GM19099 (cell line): ENCODE results near the gene CCDC54.

Experiments used
- POLR2A ChIP-seq: IDR thresholded peaks from 3 replicates; pipeline ENCODE4 v1.6.1; 2011; ENCODE audit warnings: low read depth; ENCODE audit not compliant: insufficient read length; ENCODE audit errors: extremely low read depth

The CCDC54 gene

DNA sequence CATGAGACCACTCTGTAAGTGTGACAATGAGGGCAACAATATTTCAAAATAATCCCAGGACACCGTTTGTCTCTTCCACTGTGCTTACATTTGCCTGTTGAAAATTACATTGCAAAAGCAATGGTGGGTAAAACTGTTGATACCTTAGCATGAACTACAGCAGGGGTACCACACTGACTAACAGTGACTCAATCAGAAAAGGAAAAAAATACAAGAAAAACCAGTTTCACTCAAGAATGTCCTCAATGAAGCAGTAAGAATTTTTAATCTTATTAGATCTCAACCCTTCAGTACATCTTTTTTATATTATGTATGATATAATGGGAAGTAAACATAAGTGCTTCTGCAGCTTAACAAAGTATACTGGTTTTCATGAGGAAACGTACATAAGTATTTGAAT, 1.6 kb upstream of the CCDC54 start:
- no peak for TF ChIP-seq POLR2A

DNA sequence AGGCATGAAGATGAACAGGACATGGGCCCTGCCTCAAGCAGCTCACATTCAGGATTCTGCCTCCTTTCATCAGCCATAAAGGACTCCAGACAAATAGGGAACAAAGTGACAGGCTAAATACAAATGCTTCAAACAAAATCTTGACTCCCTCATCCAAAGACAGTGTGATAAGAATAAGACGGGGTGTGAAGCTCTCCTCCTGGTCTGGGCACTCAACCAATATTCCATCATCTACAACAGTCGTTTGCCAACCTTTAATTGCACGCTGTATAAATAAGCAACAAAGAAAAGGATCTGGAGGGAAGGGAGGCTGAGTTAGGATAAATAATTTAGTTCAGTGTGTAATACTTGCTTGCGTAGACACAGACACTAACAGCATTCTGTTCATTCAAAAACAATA, 5.4 kb downstream of the CCDC54 start:
- no peak for TF ChIP-seq POLR2A

DNA sequence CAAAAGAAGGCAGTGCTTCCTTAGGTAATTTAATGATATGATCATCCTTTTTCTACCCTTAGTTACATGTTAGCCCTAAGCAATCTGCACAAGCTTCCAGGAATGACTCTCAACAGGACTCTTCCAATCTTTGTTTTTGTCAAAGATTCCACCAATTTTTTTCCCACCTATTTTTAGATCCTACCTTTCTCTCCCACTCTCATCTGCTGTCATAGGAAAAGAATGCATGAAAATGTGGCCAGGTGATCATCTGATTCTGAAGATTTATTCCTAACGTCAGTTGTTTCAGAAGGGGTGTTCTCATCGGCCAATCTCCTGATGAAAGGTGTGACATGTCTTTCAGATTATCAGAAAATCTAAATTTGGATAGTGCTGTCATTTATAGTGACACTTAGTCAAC, 7.2 kb downstream of the CCDC54 start:
- no peak for TF ChIP-seq POLR2A

DNA sequence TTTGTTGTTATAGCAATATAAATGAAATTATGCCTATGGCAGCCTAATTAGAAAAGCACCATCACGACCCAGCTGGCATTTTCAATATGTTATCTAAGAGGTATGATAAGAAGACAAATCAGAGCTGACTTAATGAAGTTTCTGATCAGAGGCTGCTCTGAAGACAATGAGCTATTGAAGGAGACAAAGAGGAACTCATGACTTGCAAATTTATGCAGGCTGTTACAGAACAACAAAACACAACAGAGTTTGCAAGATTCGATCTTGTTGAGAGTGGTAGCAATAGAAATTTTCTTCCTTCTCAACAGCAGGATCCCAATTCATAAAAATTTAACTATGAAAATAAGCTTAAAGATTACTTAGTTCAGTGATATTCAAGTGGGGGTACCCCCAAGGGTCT, 7.7 kb downstream of the CCDC54 start:
- TF ChIP-seq POLR2A, result no peak

DNA sequence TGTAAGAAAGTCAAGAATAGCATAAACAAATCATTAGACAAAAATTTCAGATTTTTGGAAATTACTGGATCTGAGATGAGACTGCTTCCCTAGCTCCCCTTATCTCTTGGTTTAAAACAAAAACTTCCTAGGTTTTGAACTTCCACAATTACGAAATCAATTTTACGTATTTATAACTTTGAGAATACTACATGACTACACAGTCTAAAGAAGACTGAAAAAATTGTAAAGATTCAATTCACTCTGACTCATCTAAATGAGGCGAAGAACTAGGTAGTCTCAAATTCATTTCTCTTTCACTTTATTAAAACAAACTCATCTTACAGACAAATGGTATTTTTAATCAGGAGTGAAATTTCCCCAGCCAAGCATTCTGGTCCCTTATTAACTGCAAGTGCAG, 10.3 kb downstream of the CCDC54 start:
- no peak for TF ChIP-seq POLR2A

DNA sequence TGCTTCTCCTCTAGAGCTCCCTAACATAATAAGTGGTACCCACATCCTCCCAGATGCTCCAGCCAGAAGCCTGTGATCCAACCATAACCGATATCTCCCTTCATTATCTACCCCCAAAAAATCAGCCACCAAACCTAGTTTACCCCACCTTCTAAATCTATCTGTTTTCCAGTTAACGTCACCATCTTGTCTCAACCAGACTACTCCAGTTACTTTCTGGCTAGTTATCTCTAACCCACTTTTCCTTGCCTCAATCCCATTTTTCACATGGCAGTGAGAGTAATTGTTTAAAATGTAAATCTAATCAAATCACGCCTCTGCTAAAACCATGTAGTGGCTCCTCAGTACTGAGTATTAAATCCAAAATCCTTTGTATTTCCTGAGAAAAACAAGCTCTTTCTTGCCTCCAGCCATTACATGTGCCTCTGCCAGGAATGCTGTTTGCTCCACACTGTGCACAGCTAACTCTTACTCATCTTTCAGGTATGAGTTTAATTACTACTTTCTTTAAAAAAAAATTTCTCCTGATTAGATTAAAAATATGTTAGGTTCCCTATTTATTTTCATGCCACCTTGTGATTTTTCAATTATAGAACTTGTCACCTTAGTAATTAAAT, 15.4 kb downstream of the CCDC54 start:
- TF ChIP-seq POLR2A, result no peak

DNA sequence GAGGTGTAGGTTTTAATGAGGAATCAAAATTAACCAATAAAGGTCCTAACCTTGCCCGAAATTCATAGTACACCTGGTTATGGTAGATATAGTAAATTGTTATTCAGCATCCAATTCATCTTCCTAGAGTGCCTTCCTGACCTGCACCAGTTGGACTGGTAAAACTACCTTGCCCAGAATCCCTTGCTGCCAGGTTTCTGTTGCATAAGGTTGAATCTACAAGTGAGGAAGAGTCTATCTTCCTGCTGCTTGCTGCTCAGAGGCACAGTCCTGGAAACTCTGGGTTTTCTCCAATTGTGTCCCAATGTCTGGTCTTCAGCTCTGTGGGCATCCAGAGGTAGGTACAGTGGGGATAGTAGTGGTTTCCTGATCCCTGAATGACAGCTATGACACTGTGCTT, 17.3 kb downstream of the CCDC54 start:
- TF ChIP-seq POLR2A, result no peak

DNA sequence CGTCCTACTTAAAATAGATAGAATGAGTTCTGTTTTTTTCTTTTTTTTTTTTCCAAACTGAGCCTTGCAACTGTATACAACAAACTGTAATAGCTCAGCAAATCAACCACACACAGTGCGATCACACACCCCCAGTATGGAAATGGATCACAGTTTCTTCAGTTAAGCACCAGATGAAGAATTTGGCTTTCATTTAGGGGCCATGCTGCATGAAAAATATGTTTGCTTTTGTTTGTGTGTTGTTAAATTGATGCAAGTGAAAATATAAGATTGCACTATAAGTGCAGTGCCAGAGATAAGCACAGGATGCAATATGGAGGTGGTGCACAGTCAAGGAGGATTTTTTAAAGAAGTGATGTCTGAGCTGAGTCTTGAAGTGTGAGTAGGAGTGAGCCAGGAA, 17.8 kb downstream of the CCDC54 start:
- no peak for TF ChIP-seq POLR2A

DNA sequence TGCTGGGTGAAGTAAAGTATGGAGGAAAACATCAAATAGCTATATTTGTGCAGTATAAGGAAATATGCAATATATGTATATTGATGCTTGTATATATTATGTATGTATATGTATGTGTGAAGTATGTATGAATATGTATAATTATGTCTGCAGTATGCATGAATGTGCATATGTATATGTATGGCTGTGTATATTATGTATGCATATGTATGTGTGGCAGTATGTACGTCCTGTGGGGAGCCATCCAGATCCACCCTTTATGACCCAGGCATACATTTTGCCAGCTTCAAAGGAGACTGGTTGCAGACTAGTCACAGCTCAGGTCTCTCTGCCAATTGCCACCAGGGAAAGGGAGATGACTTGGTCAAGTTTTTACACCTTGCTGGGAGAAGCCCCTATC, 24.1 kb downstream of the CCDC54 start:
- no peak for TF ChIP-seq POLR2A

DNA sequence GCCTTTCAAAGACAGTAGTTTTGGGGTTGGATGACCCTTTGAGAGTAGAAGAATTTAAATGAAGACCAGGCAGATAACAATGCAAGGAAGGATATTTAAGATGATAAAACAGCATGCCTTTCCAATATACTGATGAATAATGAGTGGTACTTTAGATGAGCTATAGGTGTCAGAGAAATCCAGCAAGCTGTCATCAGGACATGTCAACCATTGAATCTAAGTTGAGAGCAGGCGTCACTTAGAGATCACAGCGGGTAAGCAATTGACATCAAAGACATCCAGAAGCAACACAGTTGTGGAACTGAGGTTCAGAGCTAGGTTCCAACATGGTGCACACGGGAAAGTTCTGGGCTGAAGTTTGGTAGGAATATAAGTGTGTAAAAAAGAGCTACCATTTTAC, 25.0 kb downstream of the CCDC54 start:
- no peak for TF ChIP-seq POLR2A

DNA sequence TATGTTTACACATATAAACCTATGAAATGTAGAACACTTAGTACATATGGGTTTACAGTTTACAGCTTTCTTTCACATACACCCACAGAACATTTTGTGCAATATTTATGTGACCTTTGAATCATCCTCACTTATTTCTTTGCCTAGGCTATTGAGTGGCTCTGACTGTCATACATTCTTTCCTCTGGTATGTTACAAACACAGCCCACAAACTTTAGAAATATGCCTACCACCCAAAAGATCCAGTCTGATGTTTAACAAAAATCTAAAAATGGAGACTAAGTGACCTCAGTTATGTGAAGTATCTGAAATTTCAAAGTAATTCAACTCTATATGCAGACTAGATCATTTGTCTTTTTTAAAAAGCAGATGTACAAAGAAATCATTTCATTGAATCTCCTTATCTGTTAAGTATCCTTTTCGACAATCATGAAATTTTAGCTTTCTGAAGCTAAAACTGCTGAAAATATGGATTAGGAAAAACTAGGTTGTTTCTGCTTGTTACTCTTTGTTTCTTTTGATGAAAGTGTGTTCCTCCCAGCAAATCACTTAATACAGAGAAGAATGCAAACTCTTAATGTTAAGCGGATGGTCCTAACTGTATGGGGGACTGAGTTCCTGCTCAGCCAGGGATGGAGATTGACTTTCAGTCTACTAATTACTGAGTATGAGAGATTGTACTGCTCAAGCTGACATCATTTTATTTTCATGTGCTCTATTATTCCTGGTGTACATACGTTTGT, 27.7 kb downstream of the CCDC54 start:
- TF ChIP-seq POLR2A, result no peak

DNA sequence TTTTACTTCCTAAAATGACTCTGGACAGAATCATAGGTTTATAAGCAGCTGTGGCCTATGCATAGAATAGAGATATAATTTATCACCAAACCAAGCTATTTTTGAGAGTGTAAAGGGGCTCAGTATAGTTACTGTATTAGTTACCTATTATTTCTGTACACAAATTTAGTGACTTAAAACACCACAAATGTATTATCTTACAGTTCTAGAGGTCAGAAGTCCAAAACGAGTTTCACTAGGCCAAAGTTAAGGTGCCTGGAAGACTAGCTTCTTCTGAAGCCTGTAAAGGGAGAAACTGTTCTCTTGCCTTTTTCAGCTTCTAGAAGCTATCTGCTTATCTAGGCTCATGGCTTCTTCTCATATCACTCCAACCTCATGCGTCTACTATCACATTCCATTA, 30.1 kb downstream of the CCDC54 start:
- no peak for TF ChIP-seq POLR2A

DNA sequence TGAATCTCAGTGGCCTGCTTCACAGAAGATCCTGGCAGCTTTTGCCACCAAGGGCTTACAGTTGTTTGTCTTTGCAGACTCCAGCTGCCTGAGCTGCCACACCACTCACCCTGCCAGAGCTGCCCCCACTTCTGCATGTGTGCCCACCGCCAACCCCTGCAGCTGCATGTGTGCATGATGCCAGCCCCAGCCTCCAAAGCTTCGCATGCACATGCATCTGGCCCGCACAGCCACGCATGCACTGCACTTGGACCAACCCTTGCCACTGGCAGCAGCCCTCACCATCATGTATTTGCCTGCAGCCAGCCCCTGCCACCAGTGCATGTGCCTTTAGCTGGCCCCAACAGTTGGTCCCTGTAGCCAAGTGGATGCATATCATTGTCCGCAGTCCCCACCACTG, 31.3 kb downstream of the CCDC54 start:
- no peak for TF ChIP-seq POLR2A

DNA sequence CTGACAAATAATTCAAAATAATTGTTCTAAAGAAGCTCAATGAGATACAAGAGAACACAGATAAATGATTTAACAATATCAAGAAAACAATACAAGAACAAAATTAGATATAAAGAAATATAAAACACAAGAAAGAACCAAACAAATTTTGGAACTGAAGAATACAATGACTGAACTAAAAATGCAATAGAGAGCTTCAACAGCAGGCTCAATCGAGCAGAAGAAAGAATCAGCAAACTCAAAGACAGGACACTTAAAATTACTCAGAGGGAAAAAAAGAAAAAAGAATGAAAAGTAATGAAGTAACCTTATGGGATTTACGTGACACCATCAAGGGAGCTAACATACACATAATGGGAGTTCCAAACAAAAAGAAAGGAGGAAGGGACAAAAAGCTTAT, 32.1 kb downstream of the CCDC54 start:
- TF ChIP-seq POLR2A, result no peak

DNA sequence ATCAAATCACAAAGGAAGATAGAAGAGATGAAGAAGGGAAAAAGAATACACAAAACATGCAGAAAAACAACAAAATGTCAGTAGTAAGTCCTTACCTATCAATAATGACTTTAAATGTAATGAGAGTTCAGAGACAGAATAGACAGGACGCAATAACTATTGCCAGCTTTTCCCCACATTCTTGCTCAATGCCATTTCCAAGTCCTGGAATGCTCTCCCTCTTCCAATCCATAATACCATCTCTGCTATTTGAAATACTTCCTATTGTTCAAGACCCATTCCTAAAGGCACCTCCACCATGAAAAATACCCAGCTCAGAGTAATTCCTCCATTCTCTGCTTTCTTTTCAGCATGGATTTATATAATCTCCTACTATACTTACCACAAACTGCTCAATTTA, 33.4 kb downstream of the CCDC54 start:
- no peak for TF ChIP-seq POLR2A

DNA sequence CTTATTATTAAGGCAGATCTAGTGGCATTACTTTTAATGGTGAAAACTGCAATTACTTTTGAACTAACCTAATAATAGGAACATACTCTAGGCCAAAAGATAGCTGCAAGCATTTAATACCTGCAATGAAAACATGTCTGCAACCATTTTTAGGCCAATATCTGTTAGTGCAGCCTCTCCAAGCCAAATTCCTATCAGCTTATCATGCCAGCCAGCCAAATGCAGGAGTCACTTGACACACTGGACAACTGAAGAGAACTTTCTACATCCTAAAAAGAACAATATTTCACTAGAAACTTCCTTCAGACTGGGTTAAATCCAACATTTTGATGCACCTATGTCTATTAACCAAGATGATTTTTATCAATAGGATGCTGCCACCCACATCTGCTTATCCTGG, 33.8 kb downstream of the CCDC54 start:
- TF ChIP-seq POLR2A, result no peak

DNA sequence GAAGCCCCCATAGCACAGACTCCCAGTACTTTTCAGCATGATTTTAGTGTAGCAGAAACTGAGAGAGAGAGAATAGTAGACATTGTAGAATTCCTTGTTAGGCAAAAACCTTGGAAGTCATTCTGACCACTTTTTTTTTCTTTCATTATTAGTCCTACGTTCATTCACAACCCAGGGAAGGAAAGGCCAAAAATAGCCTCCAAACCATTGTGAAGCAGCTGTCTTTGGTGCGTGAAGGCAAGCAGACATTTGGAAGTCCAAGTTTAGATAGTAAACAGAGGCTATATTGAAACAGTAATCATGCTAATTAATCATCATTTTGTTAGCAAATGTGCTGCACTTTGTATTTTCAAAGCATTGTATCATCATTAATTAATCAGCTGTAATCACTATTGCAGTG, 34.5 kb downstream of the CCDC54 start:
- no peak for TF ChIP-seq POLR2A
